ENCODE data around the gene CTNNA3.

The CTNNA3 gene

DNA sequence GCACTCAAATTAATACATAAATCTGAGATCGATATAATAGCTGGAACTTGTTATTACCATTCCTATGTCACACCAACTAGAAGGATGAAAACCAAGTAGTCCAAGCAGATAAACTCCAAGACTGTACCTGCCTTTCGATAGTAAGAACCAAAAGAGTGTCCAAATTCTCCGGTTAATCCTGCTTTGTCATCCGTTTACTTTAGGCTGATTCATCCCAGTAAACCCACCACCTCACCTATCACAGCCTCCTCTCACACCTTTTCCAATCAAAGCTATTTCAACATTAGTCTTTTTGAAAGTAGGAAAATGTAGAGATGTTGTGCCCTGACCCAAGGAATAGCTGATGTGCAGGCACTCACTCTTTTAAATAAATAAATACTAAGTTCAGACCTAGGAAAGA lies 177.2 kb downstream of the CTNNA3 start:
- in situ Hi-C loops (cut with MboI; ENCODE audit: low sequenced_read_pairs, unreplicated experiment) = no loop called here
- no peak for DNase-seq (ENCODE audit: low spot score)
- TF ChIP-seq, protein P1, sequence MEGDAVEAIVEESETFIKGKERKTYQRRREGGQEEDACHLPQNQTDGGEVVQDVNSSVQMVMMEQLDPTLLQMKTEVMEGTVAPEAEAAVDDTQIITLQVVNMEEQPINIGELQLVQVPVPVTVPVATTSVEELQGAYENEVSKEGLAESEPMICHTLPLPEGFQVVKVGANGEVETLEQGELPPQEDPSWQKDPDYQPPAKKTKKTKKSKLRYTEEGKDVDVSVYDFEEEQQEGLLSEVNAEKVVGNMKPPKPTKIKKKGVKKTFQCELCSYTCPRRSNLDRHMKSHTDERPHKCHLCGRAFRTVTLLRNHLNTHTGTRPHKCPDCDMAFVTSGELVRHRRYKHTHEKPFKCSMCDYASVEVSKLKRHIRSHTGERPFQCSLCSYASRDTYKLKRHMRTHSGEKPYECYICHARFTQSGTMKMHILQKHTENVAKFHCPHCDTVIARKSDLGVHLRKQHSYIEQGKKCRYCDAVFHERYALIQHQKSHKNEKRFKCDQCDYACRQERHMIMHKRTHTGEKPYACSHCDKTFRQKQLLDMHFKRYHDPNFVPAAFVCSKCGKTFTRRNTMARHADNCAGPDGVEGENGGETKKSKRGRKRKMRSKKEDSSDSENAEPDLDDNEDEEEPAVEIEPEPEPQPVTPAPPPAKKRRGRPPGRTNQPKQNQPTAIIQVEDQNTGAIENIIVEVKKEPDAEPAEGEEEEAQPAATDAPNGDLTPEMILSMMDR (IDR thresholded peaks at IDR 0.05; ENCODE audit: borderline replicate concordance, control extremely low read depth, extremely low read depth, insufficient read depth, missing control alignments) = no peak

DNA sequence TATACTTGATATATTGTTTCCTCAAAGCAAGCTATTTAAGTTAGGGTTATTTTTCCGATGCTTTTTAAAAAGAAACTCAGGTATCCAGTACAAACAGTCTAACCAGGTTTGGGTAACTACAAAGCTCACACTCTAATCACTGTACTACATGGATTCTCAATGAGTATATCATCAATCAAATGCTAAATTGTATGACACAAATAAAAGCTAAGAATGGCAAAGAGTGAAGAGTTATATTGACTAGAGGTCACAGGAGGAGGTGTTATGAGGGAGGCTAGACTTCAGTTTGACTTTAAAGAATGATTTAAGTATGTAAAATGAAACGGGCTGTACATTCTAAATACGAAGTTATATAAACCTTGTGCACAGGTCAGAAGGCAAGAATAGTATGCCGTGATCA lies 178.0 kb downstream of the CTNNA3 start:
- in situ Hi-C loops (cut with MboI; ENCODE audit: low sequenced_read_pairs, unreplicated experiment) = no loop called here
- TF ChIP-seq, protein P1 (IDR thresholded peaks at IDR 0.05; ENCODE audit: borderline replicate concordance, control extremely low read depth, extremely low read depth, insufficient read depth, missing control alignments) = no peak
- DNase-seq (ENCODE audit: low spot score) = no peak

DNA sequence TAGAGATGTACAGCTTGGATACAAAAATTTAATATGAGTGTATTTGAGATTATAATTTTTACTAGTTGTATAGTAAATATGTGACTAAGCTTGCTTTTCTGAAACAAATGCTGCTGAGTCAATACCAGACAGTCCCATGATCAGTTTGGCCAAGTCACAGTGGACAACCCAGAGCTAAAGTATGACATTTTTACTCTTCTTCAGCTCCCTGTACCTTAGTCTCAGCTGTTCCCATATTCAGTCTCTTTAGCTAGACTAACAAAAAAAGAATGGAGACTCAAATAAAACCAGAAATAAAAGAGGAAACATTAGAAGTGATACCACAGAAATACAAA lies 189.3 kb downstream of the CTNNA3 start:
- in situ Hi-C loops (cut with MboI; ENCODE audit: low sequenced_read_pairs, unreplicated experiment) = no loop called here
- DNase-seq (ENCODE audit: low spot score) = no peak
- TF ChIP-seq, protein P1 (IDR thresholded peaks at IDR 0.05; ENCODE audit: borderline replicate concordance, control extremely low read depth, extremely low read depth, insufficient read depth, missing control alignments) = no peak

DNA sequence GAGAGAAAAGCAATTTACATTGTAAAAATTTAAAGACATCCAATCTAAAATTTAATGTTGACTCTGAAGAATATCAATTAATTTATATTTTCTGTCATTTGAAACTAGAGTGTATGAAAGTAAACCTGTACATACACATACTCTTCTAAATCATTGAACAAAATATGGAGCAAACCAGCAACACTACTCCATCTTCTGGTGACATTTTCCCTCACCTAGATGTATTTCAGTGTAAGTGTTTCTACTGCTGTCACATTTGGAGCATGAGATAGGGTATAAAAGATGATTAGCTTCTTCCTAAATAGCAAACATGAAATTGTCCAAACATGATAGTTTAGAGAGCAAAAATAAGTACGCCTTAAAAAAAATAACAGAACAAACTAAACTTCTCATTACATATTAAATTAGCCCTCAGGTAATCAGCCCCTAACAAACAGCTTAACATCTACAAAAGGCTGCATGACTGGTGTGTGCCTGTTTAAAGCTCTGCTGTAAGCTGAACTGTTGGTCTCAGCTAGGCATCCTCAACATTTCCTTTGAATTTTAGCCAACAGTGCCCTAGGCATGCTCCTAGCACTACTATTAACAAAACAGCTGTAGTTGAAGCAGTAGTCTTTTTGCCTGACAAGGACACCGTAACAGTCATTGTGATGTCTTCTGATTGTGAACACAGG lies 189.8 kb downstream of the CTNNA3 start:
- in situ Hi-C loops (cut with MboI; ENCODE audit: low sequenced_read_pairs, unreplicated experiment) = no loop called here
- DNase-seq (ENCODE audit: low spot score) = no peak
- TF ChIP-seq, protein P1 (IDR thresholded peaks at IDR 0.05; ENCODE audit: borderline replicate concordance, control extremely low read depth, extremely low read depth, insufficient read depth, missing control alignments) = no peak

DNA sequence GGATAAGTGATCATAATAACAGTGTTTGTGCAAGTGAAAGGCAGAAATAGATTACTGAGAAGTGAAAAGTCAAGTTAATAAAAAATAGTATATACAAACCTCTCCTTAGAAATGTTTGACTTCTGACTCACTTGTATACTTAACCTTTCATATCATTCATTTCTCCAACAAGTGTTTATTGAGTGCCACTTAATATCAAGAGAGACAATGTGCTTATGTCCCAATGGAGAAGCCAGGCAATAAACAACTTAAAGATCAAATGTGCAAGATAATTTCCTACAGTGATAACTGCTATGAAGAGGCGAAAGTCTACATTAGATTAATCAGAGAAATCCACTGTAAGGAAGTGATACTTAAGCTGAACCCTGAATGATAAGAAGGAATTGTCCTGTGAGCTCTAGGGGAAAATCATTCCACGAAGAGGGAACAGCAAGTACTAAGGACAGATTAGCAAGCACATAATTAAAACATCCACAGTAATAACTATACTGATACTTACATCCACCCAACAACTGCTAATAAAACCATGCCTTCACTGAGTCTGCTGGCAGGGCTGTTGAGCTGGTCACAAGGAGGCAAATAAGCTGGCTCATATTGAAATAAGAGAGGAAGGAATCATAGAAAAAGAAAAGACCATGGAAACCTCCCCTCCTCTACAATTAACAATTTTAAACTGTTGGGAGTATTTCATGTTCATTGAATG lies 203.5 kb downstream of the CTNNA3 start:
- in situ Hi-C loops (cut with MboI; ENCODE audit: low sequenced_read_pairs, unreplicated experiment) = no loop called here
- TF ChIP-seq, protein P1 (IDR thresholded peaks at IDR 0.05; ENCODE audit: borderline replicate concordance, control extremely low read depth, extremely low read depth, insufficient read depth, missing control alignments) = no peak
- DNase-seq (ENCODE audit: low spot score) = no peak

DNA sequence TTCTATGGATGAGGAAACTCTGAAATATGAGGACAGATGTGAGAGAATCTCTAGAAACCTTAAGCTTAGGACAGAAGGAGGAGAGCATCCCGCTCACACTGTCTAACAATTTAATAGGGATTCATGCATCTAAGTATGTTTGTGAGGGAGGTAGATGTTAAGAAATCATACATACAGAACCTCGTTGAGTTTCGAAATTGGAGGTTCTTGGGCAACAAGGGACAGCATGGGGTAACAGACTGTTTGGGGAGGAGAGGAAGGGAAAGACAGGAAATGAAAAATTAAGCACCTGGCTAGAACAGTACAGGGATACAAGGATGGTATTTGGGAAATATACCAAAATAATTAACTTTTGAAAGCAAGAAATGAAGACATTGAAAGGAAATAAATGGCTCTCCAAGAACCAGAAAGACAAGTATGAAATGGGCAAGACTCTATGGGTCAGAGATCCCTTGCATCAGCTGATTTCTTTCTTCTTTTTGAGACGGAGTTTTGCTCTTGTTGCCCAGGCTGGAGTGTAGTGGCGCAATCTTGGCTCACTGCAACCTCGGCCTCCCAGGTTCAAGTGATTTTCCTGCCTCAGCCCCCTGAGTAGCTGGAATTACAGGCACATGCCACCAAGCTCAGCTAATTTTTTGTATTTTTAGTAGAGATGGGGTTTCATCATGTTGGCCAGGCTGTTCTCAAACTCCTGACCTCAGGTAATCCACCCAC lies 207.9 kb downstream of the CTNNA3 start:
- DNase-seq (ENCODE audit: low spot score) = no peak
- TF ChIP-seq, protein P1 (IDR thresholded peaks at IDR 0.05; ENCODE audit: borderline replicate concordance, control extremely low read depth, extremely low read depth, insufficient read depth, missing control alignments) = no peak
- in situ Hi-C loops (cut with MboI; ENCODE audit: low sequenced_read_pairs, unreplicated experiment) = no loop called here

Measured in GM13976 (cell line).